ENCODE results near the gene WNK2.

WNK2 gene

DNA sequence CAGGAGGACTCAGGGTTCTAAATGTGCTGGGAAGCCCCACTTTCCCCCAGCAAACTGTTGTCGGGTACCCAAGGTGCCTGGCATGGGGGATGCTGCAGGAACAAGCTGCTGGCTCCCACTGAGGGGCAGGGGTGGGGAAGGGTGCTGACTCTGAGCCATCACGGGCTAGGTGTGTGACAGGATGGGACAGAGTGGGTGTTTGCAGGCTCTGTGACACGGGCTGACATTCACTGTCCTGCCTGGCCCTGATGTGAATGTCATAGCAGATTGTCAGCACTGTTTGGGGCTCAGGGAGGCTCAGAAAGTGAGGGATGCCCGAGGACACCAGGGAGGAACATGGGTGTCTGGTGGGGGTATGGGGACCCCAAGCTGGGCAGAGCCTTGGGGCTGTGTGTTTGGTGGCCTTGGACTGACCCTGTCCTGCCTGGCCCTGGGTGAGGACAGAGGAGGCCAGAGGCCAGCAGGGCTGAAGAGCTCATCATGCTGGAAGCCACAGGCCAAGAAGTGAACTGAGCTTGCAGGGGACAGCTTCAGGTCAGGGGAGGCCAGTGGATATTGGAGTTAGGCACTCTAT, 20.6 kb downstream of the WNK2 start:
- Histone ChIP-seq H2AFZ (ENCODE audit: low read depth, low read length, severe bottlenecking) (no peak overlapping the region), H3K4me3 (ENCODE audit: insufficient read depth, low read length, poor library complexity, severe bottlenecking) (no peak overlapping the region), H3K79me2 (ENCODE audit: insufficient read depth, low read length) (no peaks in the 10 kb centered on the region), H3K27me3 (ENCODE audit: low read length) (no peaks in the 10 kb centered on the region), H3F3A (ENCODE audit: insufficient read depth) (no peaks in the 10 kb centered on the region), H3K9me3 (ENCODE audit: insufficient read depth, low read length) (no peaks in the 10 kb centered on the region), H3K4me2 (ENCODE audit: low read depth, low read length, poor library complexity, severe bottlenecking) (no peak overlapping the region), H3K9me2 (replicated peaks; ENCODE audit: insufficient read depth, low read length) (no peaks in the 10 kb centered on the region), H3K27ac (ENCODE audit: low read depth, low read length) (no peak overlapping the region), H3K9ac (ENCODE audit: low read length) (no peak overlapping the region), H4K20me1 (ENCODE audit: low read depth, low read length) (no peaks in the 10 kb centered on the region), H3K36me3 (ENCODE audit: low read length) (no peaks in the 10 kb centered on the region)
- no peak for TF ChIP-seq EZH2phosphoT487 (conservative IDR thresholded peaks at IDR 0.05; ENCODE audit: low read length)
- TF ChIP-seq, protein P1, sequence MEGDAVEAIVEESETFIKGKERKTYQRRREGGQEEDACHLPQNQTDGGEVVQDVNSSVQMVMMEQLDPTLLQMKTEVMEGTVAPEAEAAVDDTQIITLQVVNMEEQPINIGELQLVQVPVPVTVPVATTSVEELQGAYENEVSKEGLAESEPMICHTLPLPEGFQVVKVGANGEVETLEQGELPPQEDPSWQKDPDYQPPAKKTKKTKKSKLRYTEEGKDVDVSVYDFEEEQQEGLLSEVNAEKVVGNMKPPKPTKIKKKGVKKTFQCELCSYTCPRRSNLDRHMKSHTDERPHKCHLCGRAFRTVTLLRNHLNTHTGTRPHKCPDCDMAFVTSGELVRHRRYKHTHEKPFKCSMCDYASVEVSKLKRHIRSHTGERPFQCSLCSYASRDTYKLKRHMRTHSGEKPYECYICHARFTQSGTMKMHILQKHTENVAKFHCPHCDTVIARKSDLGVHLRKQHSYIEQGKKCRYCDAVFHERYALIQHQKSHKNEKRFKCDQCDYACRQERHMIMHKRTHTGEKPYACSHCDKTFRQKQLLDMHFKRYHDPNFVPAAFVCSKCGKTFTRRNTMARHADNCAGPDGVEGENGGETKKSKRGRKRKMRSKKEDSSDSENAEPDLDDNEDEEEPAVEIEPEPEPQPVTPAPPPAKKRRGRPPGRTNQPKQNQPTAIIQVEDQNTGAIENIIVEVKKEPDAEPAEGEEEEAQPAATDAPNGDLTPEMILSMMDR (IDR thresholded peaks at IDR 0.05; ENCODE audit: insufficient read depth, low read length, poor library complexity, severe bottlenecking) = no peak

DNA sequence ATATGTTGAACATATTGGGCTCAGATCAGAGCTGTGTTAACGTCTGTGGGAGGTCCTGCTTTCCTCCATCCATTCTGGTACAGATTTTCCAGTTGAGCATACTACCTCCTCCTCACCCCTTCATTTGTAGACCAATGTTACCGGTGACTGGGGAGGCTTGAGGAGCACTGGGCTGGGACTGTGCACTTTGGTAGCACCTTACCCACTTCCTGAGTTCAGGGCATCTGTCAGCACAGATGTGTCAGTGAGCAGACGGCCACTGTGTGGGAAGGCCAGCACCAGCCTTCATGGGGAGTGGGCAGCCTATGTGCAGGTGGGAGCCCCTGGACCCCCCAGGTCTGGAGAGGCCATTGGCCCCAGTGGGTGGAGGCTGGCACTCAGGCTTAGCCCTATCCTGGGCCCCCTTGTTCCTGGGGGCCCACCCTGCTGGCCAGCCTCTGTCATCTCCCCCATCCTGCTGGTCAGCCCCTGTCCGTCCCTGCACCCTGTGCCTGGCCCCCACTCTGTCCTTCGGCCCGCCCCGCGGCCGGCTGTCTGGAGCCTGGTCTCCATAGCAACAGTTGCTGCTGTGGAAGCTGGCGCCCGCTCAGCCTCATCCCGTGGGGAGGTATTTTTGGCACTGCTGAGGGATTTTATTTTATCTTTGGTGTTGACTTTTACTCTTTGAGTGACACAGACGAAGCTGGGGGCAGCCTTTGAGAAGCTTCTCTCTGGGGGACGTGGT, 21.3 kb downstream of the WNK2 start:
- Histone ChIP-seq H2AFZ (ENCODE audit: low read depth, low read length, severe bottlenecking) (no peak overlapping the region), H3K9ac (ENCODE audit: low read length) (no peak overlapping the region), H3K4me2 (ENCODE audit: low read depth, low read length, poor library complexity, severe bottlenecking) (no peak overlapping the region), H3F3A (ENCODE audit: insufficient read depth) (no peaks in the 10 kb centered on the region), H3K27me3 (ENCODE audit: low read length) (no peaks in the 10 kb centered on the region), H3K4me3 (ENCODE audit: insufficient read depth, low read length, poor library complexity, severe bottlenecking) (no peak overlapping the region), H3K36me3 (ENCODE audit: low read length) (no peaks in the 10 kb centered on the region), H3K9me3 (ENCODE audit: insufficient read depth, low read length) (no peaks in the 10 kb centered on the region), H4K20me1 (ENCODE audit: low read depth, low read length) (no peaks in the 10 kb centered on the region), H3K9me2 (replicated peaks; ENCODE audit: insufficient read depth, low read length) (no peaks in the 10 kb centered on the region), H3K79me2 (ENCODE audit: insufficient read depth, low read length) (no peaks in the 10 kb centered on the region), H3K27ac (ENCODE audit: low read depth, low read length) (no peak overlapping the region)
- TF ChIP-seq EZH2phosphoT487 (conservative IDR thresholded peaks at IDR 0.05; ENCODE audit: low read length) = no peak
- TF ChIP-seq, protein P1 (IDR thresholded peaks at IDR 0.05; ENCODE audit: insufficient read depth, low read length, poor library complexity, severe bottlenecking) = no peak

DNA sequence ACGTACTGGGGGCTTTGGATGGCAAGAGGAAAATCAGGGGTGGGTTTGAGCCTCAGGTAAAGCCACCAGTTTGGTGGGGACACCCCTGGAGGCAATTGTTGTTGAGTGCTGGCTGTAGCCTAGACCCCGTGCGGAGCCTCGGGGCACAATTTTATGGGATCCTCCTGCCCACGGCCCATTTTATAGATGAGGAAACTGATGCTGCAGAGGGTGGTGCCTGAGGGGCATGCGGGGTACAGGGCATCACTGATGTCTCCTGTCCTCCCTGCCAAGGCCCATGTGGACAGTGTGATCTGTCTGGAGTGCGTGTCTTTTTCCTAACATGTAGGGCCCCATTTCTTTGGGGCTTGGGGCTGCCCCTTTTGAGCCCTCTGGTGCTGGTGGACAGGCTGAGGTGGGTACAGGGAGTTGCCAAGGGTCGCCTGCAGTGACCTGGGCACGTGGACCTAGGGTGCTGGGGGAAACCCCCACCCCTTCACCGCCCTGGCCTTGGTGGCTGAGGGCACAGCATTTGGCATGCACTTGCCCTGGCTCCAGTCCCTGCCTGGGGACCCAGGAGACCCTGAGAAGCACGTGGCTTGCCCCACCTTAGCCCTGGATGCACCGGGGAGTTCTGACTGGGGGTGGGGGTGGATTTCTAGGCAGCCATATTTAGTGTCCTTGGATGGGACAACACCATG, 22.1 kb downstream of the WNK2 start:
- H3K36me3 ChIP-seq (ENCODE audit: low read length) = no peaks in the 10 kb centered on the region
- H3K79me2 ChIP-seq (ENCODE audit: insufficient read depth, low read length) = no peaks in the 10 kb centered on the region
- H3K27me3 ChIP-seq (ENCODE audit: low read length) = no peaks in the 10 kb centered on the region
- TF ChIP-seq EZH2phosphoT487 (conservative IDR thresholded peaks at IDR 0.05; ENCODE audit: low read length) = no peak
- TF ChIP-seq, protein P1 (IDR thresholded peaks at IDR 0.05; ENCODE audit: insufficient read depth, low read length, poor library complexity, severe bottlenecking) = no peak
- H3F3A ChIP-seq (ENCODE audit: insufficient read depth) = no peaks in the 10 kb centered on the region
- no peaks in the 10 kb centered on the region for H3K9me2 ChIP-seq (replicated peaks; ENCODE audit: insufficient read depth, low read length)
- no peaks in the 10 kb centered on the region for H4K20me1 ChIP-seq (ENCODE audit: low read depth, low read length)
- no peak overlapping the region for H2AFZ ChIP-seq (ENCODE audit: low read depth, low read length, severe bottlenecking)
- no peak overlapping the region for H3K27ac ChIP-seq (ENCODE audit: low read depth, low read length)
- H3K4me2 ChIP-seq (ENCODE audit: low read depth, low read length, poor library complexity, severe bottlenecking) = no peak overlapping the region
- no peak overlapping the region for H3K4me3 ChIP-seq (ENCODE audit: insufficient read depth, low read length, poor library complexity, severe bottlenecking)
- no peak overlapping the region for H3K9ac ChIP-seq (ENCODE audit: low read length)
- H3K9me3 ChIP-seq (ENCODE audit: insufficient read depth, low read length) = no peaks in the 10 kb centered on the region
